ENCODE results near the gene DNM1.

The DNM1 gene

GRCh38 chr9:128203024-128203706, at the start of gene DNM1:
Gene DNM1, plus strand, starts transcription at chr9:128203379. Its CDS starts 92 bp downstream, at chr9:128203471.
- peak; percentile 81 for DNase-seq

- DNase-seq = no peak
Observed at GRCh38 chr9:128153947-128154695, 49.1 kb upstream of the DNM1 start.

DNA sequence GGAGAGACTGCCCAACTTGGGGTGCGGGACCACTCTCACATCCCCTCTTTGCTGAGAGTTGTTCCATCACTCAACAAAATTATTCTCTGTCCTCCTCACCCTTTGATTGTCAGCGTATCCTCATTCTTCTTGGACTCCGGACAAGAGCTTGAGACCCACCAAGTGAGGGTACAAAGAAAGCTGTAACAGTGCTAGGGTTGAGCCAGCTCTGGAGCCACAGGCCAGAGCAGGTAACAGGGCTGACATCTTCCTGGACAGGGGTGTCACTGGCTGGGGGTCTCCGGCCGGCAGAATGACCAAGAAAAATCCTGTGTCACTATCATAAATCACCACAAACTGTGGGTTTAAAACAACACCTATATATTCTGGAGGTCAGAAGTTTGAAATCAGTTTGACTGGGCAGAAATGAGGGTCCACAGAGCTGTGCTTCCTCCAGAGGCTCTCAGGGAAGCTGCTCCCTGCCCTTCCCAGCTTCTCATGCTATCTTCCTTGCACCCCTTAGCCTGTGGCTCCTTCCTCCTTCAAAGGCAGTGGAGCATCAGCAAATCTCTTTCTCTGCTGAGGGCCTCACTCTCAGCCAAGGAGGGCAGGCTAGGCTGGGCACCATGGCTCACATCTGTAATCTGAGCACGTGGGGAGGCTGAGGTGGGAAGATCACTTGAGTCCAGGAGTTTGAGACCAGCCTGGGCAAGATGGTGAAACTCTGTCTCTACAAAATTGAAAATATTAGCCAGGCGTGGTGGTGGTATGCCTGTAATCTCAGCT, 47.3 kb upstream of the DNM1 start:
- DNase-seq = no peak

GRCh38 chr9:128159522-128159783, 43.7 kb upstream of the DNM1 start:
- DNase-seq = peak; percentile 78

DNA sequence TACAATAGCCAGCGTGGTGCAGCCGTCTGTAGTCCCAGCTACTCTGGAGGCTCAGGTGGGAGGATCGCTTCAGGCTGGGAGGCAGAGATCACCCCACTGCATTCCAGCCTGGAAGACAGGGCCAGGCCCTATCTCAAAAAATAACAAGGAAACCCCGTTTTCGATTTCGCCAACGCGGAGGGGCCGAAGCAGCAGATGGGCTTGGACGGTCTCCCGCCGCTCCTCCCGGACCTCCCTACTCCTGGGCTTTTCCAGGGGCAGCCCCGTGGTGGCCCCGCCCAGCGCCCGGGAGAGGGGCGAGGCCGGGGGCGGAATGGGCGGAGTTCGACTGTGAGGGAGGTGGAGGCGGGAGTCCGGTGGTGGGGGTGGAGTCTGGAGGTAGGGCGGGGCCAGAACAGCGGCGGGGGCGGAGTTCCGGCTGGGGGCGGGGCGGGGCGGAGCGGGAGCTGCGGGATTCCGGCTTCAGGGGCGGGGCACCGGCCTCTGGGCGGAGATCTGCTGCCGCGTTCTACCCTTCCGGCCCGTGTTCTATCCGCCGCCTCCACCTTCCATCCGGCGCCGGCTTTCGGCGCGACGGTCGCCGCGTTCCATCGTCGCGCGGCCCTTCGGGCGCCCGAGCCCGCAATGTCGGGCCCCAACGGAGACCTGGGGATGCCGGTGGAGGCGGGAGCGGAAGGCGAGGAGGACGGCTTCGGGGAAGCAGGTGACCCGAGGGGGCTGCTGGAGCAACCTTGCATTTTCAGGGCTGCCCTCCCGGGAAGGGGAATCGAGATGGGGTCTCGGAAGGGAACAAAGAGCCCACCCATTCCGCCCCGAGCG, 43.2 kb upstream of the DNM1 start, which contains the start of gene BBLN:
BBLN (plus strand) TSS at position 482 of the 819 bp plus-strand sequence; CDS start at position 625, 143 bp downstream.
- DNase-seq = peak; percentile 94

DNA sequence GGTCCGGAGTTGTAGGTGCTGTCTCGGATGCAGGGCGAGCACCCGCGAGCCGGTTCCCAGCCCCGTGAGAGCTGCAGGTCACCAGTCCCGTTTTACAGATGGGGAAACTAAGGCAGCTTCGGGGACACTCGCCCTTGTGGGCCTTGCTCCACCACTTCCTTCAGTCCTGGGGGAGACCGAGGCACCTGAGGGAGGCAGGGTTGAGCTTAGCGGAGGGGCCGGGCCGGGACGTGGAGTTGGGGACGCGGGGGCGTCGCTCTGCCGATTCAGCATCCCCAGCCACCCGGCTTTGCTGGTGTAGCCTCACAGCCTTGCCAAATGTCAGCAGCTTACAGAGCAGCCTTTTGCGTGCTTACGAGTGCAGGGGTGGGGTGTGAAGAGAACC, 42.6 kb upstream of the DNM1 start:
- peak; percentile 11 for DNase-seq

GRCh38 chr9:128161215-128161902, 41.8 kb upstream of the DNM1 start:
- DNase-seq = no peak

GRCh38 chr9:128162215-128163026, 40.8 kb upstream of the DNM1 start:
- no peak for DNase-seq

GRCh38 chr9:128163027-128163515, 40.1 kb upstream of the DNM1 start:
- no peak for DNase-seq

DNA sequence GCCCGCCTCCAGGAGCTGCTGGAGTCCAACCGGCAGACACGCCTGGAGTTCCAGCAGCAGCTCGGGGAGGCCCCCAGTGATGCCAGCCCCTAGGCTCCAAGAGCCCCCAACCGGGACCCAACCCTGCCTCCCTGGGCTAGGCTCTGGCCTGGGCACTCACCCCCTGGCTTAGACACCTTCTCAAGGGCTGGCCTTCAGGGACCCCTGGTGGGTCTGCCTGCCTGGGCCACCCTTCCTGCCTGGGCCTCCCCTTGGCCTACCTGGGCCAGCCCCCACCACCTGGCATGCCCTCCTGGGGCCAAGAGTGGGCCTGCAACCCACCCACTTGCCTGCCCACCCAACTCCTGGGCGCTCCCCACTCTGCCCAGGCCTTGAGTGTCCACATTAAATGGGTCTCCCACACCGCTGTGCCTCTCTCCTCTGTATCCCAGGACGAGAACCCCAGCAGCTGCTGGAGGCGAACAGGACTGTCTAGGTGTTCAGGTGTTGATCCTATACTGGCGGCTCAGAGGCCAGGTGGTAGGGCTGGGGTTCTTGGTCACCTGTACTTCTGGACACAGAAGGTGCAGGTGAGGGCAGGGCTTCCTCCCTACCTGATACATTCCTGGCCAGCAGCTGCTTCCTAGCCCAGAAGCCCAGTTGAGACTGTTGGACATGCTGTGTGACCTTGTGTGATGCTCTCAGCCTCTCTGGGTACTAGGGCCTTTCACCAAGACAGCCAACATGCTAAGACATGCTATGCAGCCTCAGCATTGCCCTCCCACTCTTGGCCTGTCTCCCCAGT, 39.5 kb upstream of the DNM1 start:
- no peak for DNase-seq

- DNase-seq = no peak
Observed at GRCh38 chr9:128164307-128164885, 38.8 kb upstream of the DNM1 start.

DNA sequence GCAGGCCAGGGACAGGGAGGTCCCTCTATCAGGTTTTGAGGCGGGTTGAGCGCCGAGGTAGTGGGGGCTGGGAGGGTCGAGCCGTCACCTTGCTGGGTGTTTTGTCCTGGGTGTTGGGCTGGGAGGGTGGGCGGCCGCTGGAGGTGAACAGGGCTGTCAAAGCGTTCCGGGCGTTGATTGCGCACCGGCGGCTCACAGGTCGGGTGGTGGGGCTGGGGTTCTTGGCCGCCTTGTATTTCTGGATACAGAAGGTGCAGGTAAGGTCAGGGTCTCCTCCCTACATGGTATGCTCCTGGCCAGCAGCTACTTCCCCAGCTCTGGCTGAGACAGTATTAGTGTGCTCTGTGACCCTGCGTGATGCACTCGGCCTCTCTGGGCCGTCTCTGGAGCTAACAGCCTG, 37.0 kb upstream of the DNM1 start:
- no peak for DNase-seq

DNA sequence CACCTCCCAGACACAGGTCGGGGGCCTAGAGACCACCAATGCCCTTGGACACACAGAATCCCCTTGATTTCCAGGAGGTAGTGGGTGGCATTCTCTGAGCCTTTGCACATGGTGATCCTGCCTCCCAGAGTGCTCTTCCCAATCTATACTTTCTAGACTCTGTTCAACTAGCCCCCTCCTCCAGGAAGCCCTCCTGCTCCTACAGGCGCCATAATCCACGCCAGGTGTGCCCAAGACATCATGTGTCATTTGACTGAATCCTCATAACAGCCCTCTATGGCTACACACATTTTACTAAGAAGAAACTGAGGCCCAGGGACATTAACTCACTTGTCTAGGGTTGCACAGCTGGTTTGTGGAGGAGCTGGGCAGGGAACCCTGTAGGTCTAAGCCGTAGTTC, 36.0 kb upstream of the DNM1 start:
- DNase-seq = no peak

DNA sequence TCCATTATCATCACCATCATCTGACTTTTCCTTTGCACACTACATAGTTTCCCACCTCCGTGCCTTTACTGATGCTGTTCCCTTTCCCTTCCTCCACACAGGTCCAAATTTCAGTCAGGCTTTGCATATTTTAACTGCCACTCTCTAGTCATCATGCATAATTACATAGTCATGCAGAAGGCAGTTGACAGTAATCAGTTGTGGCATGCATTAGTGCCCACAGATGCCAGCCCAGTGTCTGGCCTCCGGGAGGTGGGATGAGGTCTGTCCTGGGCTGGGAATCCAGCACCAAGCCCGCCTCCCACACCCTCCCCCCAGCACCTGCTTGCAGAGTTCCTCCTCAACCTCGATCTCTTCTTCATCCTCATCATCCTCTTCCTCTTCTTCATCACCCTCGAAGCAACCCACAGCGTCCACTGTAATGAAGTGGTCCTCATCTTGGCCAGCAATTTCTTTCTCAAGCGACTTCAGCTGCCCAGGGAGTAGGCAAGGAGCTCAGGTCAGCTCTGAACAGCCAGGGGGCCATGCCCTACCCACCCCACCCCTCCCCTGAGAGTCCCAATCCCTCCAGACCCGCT, 34.4 kb upstream of the DNM1 start:
- DNase-seq = no peak

DNA sequence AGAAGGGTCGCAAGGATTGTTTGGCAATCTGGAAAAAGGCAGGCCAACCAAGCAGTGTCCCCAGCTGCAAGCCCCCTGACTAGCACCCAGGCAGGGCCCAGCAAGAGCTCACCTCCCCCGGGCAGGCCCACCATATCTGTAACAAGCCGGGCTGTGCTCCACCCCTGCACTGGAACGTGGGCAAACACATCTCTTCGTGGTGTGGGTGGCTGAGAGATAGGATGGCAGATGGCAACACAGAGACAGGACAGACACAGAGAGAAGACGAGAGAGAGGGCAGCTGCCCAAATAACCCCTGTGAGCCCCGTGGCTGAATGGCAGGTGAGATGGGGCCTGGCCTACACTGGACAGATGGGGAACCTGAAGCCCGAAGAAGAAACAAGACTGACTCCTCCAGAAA, 33.7 kb upstream of the DNM1 start:
- DNase-seq = no peak

- DNase-seq = no peak
Observed at GRCh38 chr9:128169925-128170324, 33.3 kb upstream of the DNM1 start.

DNA sequence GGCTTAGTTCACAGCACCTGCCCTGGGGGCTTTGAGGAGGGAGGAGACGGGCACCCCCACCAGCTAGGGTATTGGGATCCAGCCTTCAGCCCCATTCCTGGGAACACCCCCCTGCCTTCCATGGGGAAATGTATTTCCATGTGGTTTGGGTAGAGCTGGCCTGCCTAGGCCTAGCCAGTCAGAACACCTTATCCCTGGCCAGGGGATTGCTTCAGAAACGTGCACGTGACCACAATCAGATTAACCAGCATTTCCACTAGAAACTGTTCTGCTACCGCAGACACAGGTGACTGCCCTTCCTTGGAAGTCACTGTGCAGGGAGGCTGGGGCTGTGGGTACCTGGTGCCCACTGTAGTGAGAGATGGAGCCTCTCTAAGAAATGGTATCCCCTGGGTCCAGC, 29.1 kb upstream of the DNM1 start:
- no peak for DNase-seq

DNA sequence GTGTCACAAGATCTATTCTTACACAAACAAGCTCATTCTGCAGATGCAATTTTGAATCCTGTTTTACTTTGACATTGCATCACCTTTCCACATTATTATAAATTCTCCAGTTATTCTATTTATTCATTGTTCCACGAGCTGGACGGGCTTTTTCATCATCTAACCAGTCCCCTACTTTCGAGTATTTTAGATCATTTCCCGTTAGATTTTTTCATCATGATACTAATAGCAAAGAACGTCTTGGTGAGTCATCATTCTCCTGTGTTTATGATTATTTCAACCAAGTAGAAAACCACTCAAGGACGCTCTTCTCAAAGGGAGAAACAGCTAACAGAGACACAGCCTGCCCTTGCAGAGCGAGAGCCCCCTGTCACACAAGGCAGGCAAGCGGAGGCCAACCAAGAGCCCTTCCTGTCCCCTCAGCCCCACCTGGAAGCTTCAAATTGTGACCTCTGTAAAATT, 28.0 kb upstream of the DNM1 start:
- no peak for DNase-seq

DNA sequence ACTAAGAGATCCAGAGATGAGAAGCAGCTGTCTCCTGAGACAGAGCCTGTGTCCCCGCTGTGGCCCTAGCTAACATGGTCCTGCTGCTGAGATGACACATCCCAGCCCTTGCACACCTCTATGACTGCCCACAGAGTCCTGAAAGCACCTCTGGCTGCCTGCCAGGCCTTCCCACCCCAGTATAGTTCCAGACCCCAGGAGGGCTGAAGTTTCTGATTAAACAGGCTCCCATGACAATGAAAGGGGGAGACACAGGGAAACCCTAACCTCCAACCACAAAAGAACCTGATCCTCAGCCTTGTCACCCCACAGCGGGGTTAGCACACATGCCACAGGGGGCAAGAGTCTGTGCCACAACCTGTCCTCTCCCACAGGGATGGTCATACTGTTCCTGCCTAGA, 27.5 kb upstream of the DNM1 start:
- no peak for DNase-seq

All from CD4-positive, alpha-beta T cell treated with Interleukin-17A for 1 hour (primary cell).